HCT116 (cell line): Measurements from ENCODE around the gene PIK3R2. TPM values are rescaled to one million over a fixed set of nuclear protein-coding genes. Genes with fewer than 3 reads are reported as not detected.
A peak's percentile ranks its signal among the peaks of the same experiment; 100 is the strongest.

Experiments used
- ATAC-seq: fragments of 200-7000 bp; cut with Tn5 transposase; 2 replicates; pipeline ENCODE4 v1.9.1; 2020; ENCODE audit warnings: mild to moderate bottlenecking, moderate library complexity
- BruUV-seq: library from RNA; stranded (reverse); fragments of 400-500 nt; replicated peaks from 2 replicates; lab custom pipeline; 2021; lab: Mats Ljungman, UMichigan
- CTCF ChIA-PET: fragments of 300-600 bp; sonication (Branson Sonifier 250); formaldehyde crosslinking; loops from one replicate; lab custom pipeline; 2021; ENCODE audit warnings: antibody characterized with exemption; lab: Charles Lee
- POLR2A ChIA-PET: fragments of 300-600, 350-600 bp; sonication (Branson Sonifier 250); formaldehyde crosslinking; loops from one replicate; lab custom pipeline; 2021; ENCODE audit warnings: antibody characterized with exemption; lab: Charles Lee
- RAD21 ChIA-PET, 2 experiments: fragments of 300-600 bp; sonication (Branson Sonifier 250); formaldehyde crosslinking; loops; one replicate each; lab custom pipeline; 2023; ENCODE audit warnings: low total read pairs in 2 of 2; ENCODE audit not compliant: uncharacterized antibody in 2 of 2, unreplicated experiment in 2 of 2, low non-redundant PET in 1 of 2; lab: Charles Lee
- DNase-seq: peaks from one replicate; pipeline ENCODE4 v3.0.0-alpha.2; 2010; ENCODE audit warnings: low read depth, low spot score
- H2AFZ ChIP-seq: fragments of 200-600 bp; shearing (Covaris generic), sonication (generic); 2 replicates; pipeline ENCODE4 v1.6.1; 2017; ENCODE audit warnings: low read depth, mixed run types, mixed read lengths, antibody characterized with exemption, low read length; ENCODE audit not compliant: poor library complexity, severe bottlenecking
- H3K27ac ChIP-seq: 2 replicates; pipeline ENCODE4 v1.5.1; 2012; ENCODE audit warnings: low read depth, low read length
- H3K27me3 ChIP-seq: fragments of 200-600 bp; sonication (generic); 2 replicates; pipeline ENCODE4 v1.6.1; 2016; ENCODE audit warnings: mixed run types, low read length, mixed read lengths; ENCODE audit not compliant: insufficient read depth
- H3K36me3 ChIP-seq, 2 experiments: fragments of 200-500 bp in 1 of 2; fragments of 200-600 bp in 1 of 2; sonication (Bioruptor generic) in 1 of 2; sonication (generic) in 1 of 2; 2 replicates each; pipeline versions ENCODE4 v1.5.1 to v1.6.1; 2014 to 2016; ENCODE audit warnings: low read length in 2 of 2, inconsistent platforms in 1 of 2, mixed read lengths in 1 of 2, mixed run types in 1 of 2; ENCODE audit not compliant: insufficient read depth in 2 of 2, control insufficient read depth in 1 of 2
- H3K4me1 ChIP-seq, 2 experiments: fragments of 200-600 bp in 1 of 2; sonication (generic) in 1 of 2; 2 replicates each; pipeline versions ENCODE4 v1.5.1 to v1.6.1; 2012 to 2017; ENCODE audit warnings: low read length in 2 of 2, inconsistent platforms in 1 of 2, mild to moderate bottlenecking in 1 of 2, mixed read lengths in 1 of 2, mixed run types in 1 of 2, moderate library complexity in 1 of 2; ENCODE audit not compliant: insufficient read depth in 2 of 2, control insufficient read depth in 1 of 2
- H3K4me2 ChIP-seq: fragments of 200-600 bp; sonication (generic); 2 replicates; pipeline ENCODE4 v1.6.1; 2017; ENCODE audit warnings: mixed run types, low read length, mixed read lengths
- H3K4me3 ChIP-seq, 2 experiments: fragments of 200-600 bp in 1 of 2; sonication (generic) in 1 of 2; replicated peaks in 1 of 2; 2 replicates each; pipeline ENCODE4 v1.5.1; 2011 to 2016; ENCODE audit warnings: low read length in 2 of 2, control low read depth in 1 of 2, low read depth in 1 of 2, mild to moderate bottlenecking in 1 of 2, mixed read lengths in 1 of 2, mixed run types in 1 of 2
- H3K79me2 ChIP-seq: fragments of 200-600 bp; sonication (generic); 2 replicates; pipeline ENCODE4 v1.6.1; 2017; ENCODE audit warnings: mild to moderate bottlenecking, mixed run types, low read length, moderate library complexity, mixed read lengths; ENCODE audit not compliant: insufficient read depth
- H3K9ac ChIP-seq: fragments of 200-600 bp; sonication (generic); 2 replicates; pipeline ENCODE4 v1.6.1; 2016; ENCODE audit warnings: low read length, mixed read lengths
- H3K9me2 ChIP-seq: fragments of 200-600 bp; sonication (generic), shearing (Covaris generic); 2 replicates; pipeline ENCODE4 v1.6.1; 2017; ENCODE audit warnings: mixed run types, mild to moderate bottlenecking, moderate library complexity; ENCODE audit not compliant: insufficient read depth
- H3K9me3 ChIP-seq, 2 experiments: fragments of 200-500 bp in 1 of 2; fragments of 200-600 bp in 1 of 2; sonication (Bioruptor generic) in 1 of 2; sonication (generic) in 1 of 2; 2 replicates each; pipeline ENCODE4 v1.6.1; 2014 to 2017; ENCODE audit warnings: low read length in 2 of 2, mixed read lengths in 2 of 2, inconsistent platforms in 1 of 2, low read depth in 1 of 2, mild to moderate bottlenecking in 1 of 2, mixed run types in 1 of 2, moderate library complexity in 1 of 2; ENCODE audit not compliant: control insufficient read depth in 1 of 2, insufficient read depth in 1 of 2
- H4K20me1 ChIP-seq: fragments of 200-600 bp; sonication (generic), shearing (Covaris generic); 2 replicates; pipeline ENCODE4 v1.6.1; 2017; ENCODE audit warnings: mixed run types, mild to moderate bottlenecking, moderate library complexity; ENCODE audit not compliant: insufficient read depth
- ATF3 ChIP-seq: IDR thresholded peaks from 2 replicates; pipeline ENCODE4 v1.6.1; 2012
- CBX3 ChIP-seq: IDR thresholded peaks from 2 replicates; pipeline ENCODE4 v1.6.1; 2012; ENCODE audit warnings: low read depth
- CEBPB ChIP-seq: IDR thresholded peaks from 2 replicates; pipeline ENCODE4 v1.6.1; 2012; ENCODE audit warnings: low read depth
- ELF1 ChIP-seq: IDR thresholded peaks from 2 replicates; pipeline ENCODE4 v1.6.1; 2012; ENCODE audit warnings: low read depth, borderline replicate concordance
- EZH2 ChIP-seq: fragments of 200-600 bp; sonication (generic); IDR thresholded peaks from 2 replicates; pipeline ENCODE4 v1.6.1; 2017; ENCODE audit warnings: antibody characterized with exemption, mixed run types
- EZH2phosphoT487 ChIP-seq: fragments of 200-600 bp; IDR thresholded peaks from 2 replicates; pipeline ENCODE4 v1.6.1; 2018; ENCODE audit warnings: antibody characterized with exemption, borderline replicate concordance
- POLR2A ChIP-seq: IDR thresholded peaks from 2 replicates; pipeline ENCODE4 v1.7.0; 2011; ENCODE audit warnings: borderline replicate concordance; ENCODE audit not compliant: insufficient read depth, insufficient read length; ENCODE audit errors: extremely low read depth
- SIN3A ChIP-seq: IDR thresholded peaks from 2 replicates; pipeline ENCODE4 v1.6.1; 2012; ENCODE audit warnings: low read depth
- SP1 ChIP-seq: IDR thresholded peaks from 2 replicates; pipeline ENCODE4 v1.6.1; 2012; ENCODE audit warnings: low read depth
- SRF ChIP-seq: IDR thresholded peaks from 2 replicates; pipeline ENCODE4 v1.6.1; 2012; ENCODE audit warnings: low read depth
- TCF7L2 ChIP-seq: IDR thresholded peaks from 2 replicates; pipeline ENCODE4 v1.7.0; 2011; ENCODE audit warnings: borderline replicate concordance, inconsistent platforms; ENCODE audit not compliant: insufficient read depth, insufficient read length; ENCODE audit errors: extremely low read depth
- YY1 ChIP-seq: IDR thresholded peaks from 2 replicates; pipeline ENCODE4 v1.6.1; 2011; ENCODE audit warnings: low read length, low read depth, moderate library complexity, mild to moderate bottlenecking; ENCODE audit not compliant: insufficient replicate concordance; ENCODE audit errors: extremely low read depth
- ZFX ChIP-seq: fragments of 450-650 bp; IDR thresholded peaks from 2 replicates; pipeline ENCODE4 v1.6.1; 2017
- ZNF274 ChIP-seq: fragments of 200-500 bp; sonication (Bioruptor generic); IDR thresholded peaks from 2 replicates; pipeline ENCODE4 v1.6.1; 2014; ENCODE audit warnings: mild to moderate bottlenecking, low read depth, low read length, inconsistent platforms
- intact Hi-C: fragments of 100-400 bp; cut with micrococcal nuclease; formaldehyde crosslinking; loops from 2 replicates; pipeline ENCODE4 v1.10.0; 2022
- total RNA-seq: library from RNA; stranded (reverse); gene quantifications from one replicate; pipeline ENCODE4 v1.2.1, GENCODE V29; 2021; ENCODE audit not compliant: unreplicated experiment
- TF ChIP-seq, protein P1 (sequence below): IDR thresholded peaks from 2 replicates; pipeline ENCODE4 v1.6.1; 2012

PIK3R2 gene
- total RNA-seq, 1 experiment from 2014 or later, result 53.4 TPM

- ChIA-PET CTCF (no interaction called here), RAD21 (no interaction called here), POLR2A (no interaction called here)
- no peak overlapping the region for H3K9ac ChIP-seq
- H2AFZ ChIP-seq, result no peak overlapping the region
- no peak overlapping the region for H3K4me3 ChIP-seq
- no peaks in the 10 kb centered on the region for H3K79me2 ChIP-seq
- no peak for DNase-seq
- H3K4me1 ChIP-seq, result peaks cover 11 to 27% of the 10 kb centered on the region in 2 experiments
- H3K27me3 ChIP-seq, result no peaks in the 10 kb centered on the region
- no peak overlapping the region for H3K4me2 ChIP-seq
- BruUV-seq, result no TSS peak
- no peaks in the 10 kb centered on the region for H3K36me3 ChIP-seq
- TF ChIP-seq EZH2 (no peak), TCF7L2 (no peak), ATF3 (no peak), ZFX (no peak), ELF1 (no peak), SP1 (no peak), SRF (no peak), YY1 (no peak), SIN3A (no peak), CBX3 (no peak)
- intact Hi-C loops, result no loop called here
- no peaks in the 10 kb centered on the region for H3K9me2 ChIP-seq
- H4K20me1 ChIP-seq, result no peaks in the 10 kb centered on the region
- ATAC-seq, result no peak
- no peak overlapping the region for H3K27ac ChIP-seq
- H3K9me3 ChIP-seq, result no peaks in the 10 kb centered on the region
Observed at GRCh38 chr19:18211683-18212082, 58.7 kb downstream of the PIK3R2 start.

- ATAC-seq (peak; percentile 56; the same call in 1 of the 2 replicates), DNase-seq (no peak)
- H4K20me1 ChIP-seq, result no peaks in the 10 kb centered on the region
- no peaks in the 10 kb centered on the region for H3K27me3 ChIP-seq
- intact Hi-C loops, result loop anchor here (2.0 kb wide), 1 partner anchor 196 kb away; no protein-coding TSS in a partner anchor
- no TSS peak for BruUV-seq
- peak overlapping the region; percentile 34 for H3K4me2 ChIP-seq
- ChIA-PET CTCF (interaction anchor here (1.3 kb wide), 1 partner anchor 9 kb away, joined by 3 read pairs; no protein-coding TSS in a partner anchor), POLR2A (no interaction called here), RAD21 (interaction anchor here in 1 of 2 experiments (0.6 kb wide), 1 partner anchor 24 kb away, joined by 4 read pairs; no protein-coding TSS in a partner anchor)
- no peaks in the 10 kb centered on the region for H3K79me2 ChIP-seq
- no peaks in the 10 kb centered on the region for H3K36me3 ChIP-seq
- H3K9me3 ChIP-seq, result no peaks in the 10 kb centered on the region
- H2AFZ ChIP-seq, result no peak overlapping the region
- no peak overlapping the region for H3K27ac ChIP-seq
- no peak overlapping the region for H3K4me3 ChIP-seq
- H3K9me2 ChIP-seq, result no peaks in the 10 kb centered on the region
- H3K4me1 ChIP-seq, result peaks cover 6 to 16% of the 10 kb centered on the region in 2 experiments; a peak in 3 of 4 replicates
- no peak overlapping the region for H3K9ac ChIP-seq
- no peak for TF ChIP-seq TCF7L2
- no peak for TF ChIP-seq CEBPB
- no peak for TF ChIP-seq SRF
- TF ChIP-seq SP1, result no peak
- TF ChIP-seq POLR2A, result no peak
- no peak for TF ChIP-seq ZNF274
- TF ChIP-seq, protein P1, sequence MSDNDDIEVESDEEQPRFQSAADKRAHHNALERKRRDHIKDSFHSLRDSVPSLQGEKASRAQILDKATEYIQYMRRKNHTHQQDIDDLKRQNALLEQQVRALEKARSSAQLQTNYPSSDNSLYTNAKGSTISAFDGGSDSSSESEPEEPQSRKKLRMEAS, result no peak
- no peak for TF ChIP-seq ATF3
- TF ChIP-seq EZH2phosphoT487, result no peak
Observed at GRCh38 chr19:18214779-18215433, 61.9 kb downstream of the PIK3R2 start.
